Measurements from ENCODE around the gene EXOC1.
A peak's percentile ranks its signal among the peaks of the same experiment; 100 is the strongest.
"Not testable (repeated sequence)": the region's sequence is repeated elsewhere in the genome, so short reads cannot be mapped to it uniquely, and the experiment has no call there.

EXOC1 gene

DNA sequence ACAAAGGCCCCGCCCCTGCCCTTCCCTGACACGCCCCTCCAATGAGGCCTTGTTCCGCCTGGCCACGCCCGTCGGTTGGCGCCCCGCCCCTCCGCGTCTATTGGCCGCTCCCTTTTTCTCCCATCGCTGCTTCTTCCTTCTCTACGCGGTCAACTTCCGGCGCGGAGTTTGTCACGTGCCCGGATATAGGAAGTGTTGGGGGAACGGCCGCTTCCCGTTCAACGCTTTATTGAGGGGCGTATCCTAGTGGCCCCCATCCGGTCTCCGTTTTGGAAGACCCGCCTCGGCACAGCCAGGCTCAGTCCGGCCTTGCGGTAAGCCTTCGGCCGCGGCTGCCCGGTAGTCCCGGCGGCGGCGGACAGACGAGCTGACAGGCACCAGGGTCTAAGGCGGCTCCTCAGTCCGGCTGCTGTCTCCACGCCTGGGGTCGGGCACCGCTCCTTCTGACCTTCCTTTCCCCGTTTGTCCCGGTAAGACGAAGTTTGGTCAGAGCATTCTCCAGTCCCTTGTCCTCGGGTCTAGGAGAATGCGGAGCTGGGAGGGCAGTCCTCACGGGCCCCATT, at the start of gene EXOC1:
Gene EXOC1 (plus strand): TSS at position 165 of the 563 bp plus-strand sequence. CDS start 4,676 bp downstream, outside the sequence.
- DNase-seq = peak; percentile 86

GRCh38 chr4:55807556-55807955, 45.9 kb upstream of the EXOC1 start:
- no peak for DNase-seq

DNA sequence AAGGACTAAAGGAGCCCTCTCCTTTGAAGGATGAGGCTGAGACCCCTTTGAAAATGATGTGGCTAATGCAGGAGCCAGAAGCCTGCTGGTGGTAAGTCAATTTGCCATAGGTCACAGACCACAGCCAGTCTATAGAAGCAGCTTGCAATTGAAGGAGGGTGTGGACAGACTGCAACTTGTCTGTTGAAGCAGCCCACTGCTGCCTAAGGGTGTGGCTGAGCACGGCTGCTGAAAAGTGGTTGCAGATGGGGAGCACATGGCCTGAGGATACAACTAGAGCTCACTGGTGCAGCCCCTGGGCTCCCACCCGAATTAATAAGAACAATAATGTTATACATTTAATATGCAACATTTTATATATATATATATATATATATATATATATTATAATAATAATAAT, 45.3 kb upstream of the EXOC1 start:
- no peak for DNase-seq

DNA sequence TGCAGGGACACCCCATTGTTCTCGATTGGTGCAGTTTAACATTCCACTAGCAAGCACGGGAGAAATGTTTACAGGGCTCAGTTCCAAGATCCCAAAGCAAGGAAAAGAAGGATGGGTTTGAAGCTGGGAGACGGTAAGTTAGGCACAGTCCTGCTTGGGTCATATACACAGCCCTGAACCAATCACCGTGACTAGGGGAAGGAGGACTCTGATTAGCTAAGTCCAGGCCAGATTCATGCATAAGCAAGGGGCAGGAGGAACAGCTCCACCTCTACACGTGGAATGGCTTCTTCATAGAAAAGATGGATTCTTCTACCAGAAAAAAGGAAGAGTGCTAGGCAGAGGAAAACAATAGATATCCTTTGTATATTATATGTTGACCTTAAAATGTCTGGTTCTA, 44.8 kb upstream of the EXOC1 start:
- DNase-seq = no peak

GRCh38 chr4:55817691-55818090, 35.8 kb upstream of the EXOC1 start:
- no peak for DNase-seq

DNA sequence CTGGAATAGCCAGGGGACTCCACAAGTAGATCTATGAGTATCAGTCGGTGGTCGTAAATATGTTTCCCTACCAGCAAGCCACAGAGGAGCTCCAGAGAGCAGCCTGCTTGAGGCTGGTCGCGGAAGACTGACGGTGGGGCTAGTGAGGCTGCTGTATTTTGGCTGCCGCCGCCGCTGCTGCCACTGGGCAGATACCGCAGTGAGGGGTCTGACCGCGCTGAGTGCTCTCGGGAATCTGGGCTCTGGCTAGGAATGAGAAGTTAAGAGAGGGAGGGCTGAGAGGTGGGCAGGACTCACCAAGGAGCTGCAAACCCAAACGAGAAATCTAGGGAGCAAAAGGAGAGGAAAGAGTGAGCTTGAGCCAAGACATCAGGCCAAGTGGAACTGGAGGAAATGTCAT, 33.8 kb upstream of the EXOC1 start, which contains the start of gene EXOC1L:
Gene EXOC1L (plus strand): TSS at position 157 of the 400 bp plus-strand sequence. CDS start 237 bp downstream, at position 394.
- DNase-seq = no peak

- no peak for DNase-seq
Measured at GRCh38 chr4:55820279-55820678, 33.2 kb upstream of the EXOC1 start.

DNA sequence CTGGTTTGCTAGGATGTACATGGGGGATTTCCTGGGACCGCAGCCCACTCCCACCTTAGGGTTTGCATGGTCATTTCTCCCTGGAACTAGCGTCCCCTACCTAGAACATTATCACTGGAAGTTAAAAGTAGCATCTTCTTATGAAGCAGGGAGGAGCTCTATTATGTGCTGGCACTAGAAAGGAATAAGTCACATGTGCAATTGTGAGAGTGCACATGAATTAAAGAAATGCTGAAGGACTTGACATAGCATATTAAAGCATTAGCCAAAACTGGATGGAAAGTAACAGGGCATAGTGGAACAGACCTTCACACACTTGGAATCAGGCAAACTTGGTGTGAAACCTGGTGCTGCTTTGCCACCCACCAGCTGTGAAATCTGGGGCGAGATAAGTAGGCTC, 31.1 kb upstream of the EXOC1 start:
- DNase-seq = no peak

- DNase-seq = no peak
Measured at GRCh38 chr4:55824865-55825264, 28.6 kb upstream of the EXOC1 start.

- DNase-seq = no peak
Measured at GRCh38 chr4:55826986-55827385, 26.5 kb upstream of the EXOC1 start.

- no peak for DNase-seq
Measured at GRCh38 chr4:55827582-55827981, 25.9 kb upstream of the EXOC1 start.

DNA sequence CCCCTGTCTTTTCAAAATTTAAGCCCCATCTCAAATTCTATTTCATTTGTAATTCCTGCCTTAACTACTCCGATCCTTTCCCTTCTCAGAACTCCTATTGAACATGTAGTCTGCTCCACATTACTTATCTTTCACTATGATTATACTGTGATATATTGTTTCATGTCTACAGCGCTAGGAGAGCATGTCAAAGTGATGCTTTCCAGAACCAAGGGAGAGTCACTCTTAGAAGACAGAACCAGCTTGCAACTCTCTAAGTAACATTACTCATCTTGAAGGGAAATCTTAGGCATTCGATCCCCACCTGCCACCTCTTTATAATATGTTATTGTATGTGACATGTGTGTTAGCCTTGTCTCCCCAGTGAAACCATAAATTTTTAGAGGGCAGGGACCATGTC, 23.4 kb upstream of the EXOC1 start:
- DNase-seq = no peak

- no peak for DNase-seq
Measured at GRCh38 chr4:55830716-55831115, 22.7 kb upstream of the EXOC1 start.

DNA sequence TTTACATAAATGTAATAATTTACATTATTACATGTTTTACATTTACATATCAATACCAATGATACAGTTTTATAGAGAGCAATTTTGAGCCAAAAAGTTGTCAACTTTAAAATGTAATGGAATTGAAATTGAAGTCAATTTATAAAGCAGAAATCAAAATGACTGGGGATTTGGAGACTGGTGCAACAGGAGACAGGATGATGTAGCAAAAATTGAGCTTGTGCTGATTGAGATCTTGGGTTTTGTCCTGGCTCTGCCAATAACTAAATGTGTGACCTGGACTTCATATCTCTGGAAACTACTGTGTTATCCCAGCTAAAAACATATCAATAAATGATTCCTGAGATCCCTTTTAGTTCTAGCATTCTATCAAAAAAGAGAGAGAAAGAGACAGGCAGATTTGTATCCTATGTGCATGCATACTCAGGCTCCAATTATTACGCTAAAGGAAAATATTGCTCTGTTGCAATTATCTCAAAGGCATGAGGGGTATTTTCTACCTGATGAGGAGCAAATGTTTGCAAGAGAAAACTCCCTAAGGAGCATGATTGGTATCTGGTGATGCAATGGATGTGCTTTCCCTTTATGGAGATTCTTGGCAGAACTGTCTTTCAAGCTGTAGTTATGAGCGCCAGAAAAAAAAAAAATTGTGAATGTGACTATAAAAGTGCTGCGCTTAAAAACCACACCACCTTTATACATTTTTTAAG, 19.2 kb upstream of the EXOC1 start:
- DNase-seq = peak; percentile 2

DNA sequence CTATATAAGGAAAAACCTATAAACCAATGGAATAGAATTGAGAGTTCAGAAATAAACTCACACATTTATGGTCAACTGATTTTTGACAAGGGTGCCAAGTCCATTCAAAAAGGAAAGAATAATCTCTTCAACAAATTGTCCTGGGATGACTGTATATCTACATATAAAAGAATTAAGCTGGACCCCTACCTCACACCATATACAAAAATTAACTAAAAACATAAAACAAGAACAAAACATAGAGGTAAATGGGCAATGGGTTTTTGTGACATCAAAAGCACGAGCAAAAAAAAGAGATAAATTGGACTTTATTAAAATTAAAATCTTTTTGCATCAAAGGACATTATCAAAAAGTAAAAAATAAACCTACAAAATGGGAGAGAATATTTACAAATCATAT, 15.5 kb upstream of the EXOC1 start:
- DNase-seq = no peak

DNA sequence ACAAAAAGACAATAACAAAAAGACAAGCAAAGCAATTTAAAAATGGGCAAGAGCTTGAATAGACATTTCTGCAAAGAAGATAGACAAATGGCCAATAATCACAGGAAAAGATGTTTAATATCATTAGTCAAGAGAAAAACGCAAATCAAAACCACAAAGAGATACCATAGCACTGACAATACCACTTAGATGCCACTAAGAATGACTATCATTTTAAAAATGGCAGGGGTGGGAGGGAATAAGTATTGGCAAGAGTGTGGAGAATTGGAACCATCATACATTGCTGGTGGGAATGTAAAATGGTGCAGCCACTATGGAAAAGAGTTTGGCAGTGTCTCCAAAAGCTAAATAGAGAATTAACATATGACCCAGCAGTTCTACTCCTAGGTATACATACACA, 15.1 kb upstream of the EXOC1 start:
- DNase-seq = no peak

GRCh38 chr4:55838952-55839351, 14.5 kb upstream of the EXOC1 start:
- DNase-seq = no peak

- no peak for DNase-seq
Measured at GRCh38 chr4:55840956-55841355, 12.5 kb upstream of the EXOC1 start.

- DNase-seq = not testable (repeated sequence)
Measured at GRCh38 chr4:55841373-55842239, 11.8 kb upstream of the EXOC1 start.

GRCh38 chr4:55842312-55842711, 11.1 kb upstream of the EXOC1 start:
- DNase-seq = not testable (repeated sequence)

DNA sequence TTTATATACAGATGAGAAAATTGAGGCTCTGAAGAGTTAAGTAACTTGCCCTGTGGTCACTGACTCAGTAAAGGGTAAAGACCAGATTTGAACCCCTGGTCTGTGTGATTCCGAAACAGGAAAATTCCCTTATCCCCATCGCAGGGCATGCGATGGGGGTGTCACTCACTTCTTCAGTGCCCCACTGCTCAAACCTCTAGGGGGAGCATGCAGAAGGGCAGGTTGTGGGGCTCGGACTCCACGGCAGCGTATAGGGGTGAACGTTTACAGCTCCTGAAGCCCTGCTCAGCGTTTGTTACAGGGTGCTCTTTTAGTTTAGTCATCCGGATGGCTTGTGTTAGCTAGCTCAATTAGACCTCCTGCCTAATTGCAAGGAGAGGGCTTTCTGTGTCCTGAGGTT, 3.7 kb upstream of the EXOC1 start:
- DNase-seq = no peak

DNA sequence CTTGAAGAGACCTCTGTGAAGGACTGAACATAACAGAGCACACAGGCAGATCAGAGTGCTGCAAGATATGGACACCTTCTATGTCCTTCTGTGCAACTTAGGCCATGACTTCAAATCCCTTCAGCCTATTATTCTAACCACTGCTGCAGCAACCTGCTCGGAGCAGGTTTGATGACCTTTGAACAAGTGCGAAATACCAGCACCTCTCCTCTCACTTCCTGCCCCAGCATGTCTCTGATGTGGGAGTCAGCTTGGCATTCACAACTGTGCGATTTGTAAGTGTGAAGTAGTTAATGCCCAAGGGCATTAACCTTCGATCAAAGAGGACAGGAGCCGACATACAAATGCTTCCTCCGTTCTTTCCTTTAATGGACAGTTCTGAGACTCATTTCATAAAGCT, 1.6 kb upstream of the EXOC1 start:
- no peak for DNase-seq

- DNase-seq = no peak
Measured at GRCh38 chr4:55854129-55854528, 681 bp downstream of the EXOC1 start.

- no peak for DNase-seq
Measured at GRCh38 chr4:55857586-55857985, 4.1 kb downstream of the EXOC1 start.

Measured in NCI-H2171 (cell line).